Retinal pigment epithelial cell (primary cell): Measurements from ENCODE around the gene ALK.

ENCODE experiments used
- DNase-seq: peaks from one replicate; pipeline ENCODE4 v3.0.0-alpha.2; 2010; ENCODE audit warnings: low read depth
- H3K4me3 ChIP-seq: 2 replicates; pipeline ENCODE4 v1.5.1; 2011; ENCODE audit warnings: mild to moderate bottlenecking, low read length, control low read depth, moderate library complexity
- CTCF ChIP-seq: conservative IDR thresholded peaks from 2 replicates; pipeline ENCODE4 v1.5.1; 2011; ENCODE audit warnings: low read depth, low read length, control low read depth, inconsistent platforms

The ALK gene

GRCh38 chr2:29950481-29950880, 29.1 kb upstream of the ALK start:
- H3K4me3 ChIP-seq = no peak overlapping the region
- no peak for DNase-seq
- TF ChIP-seq CTCF = no peak

GRCh38 chr2:29949042-29949441, 27.7 kb upstream of the ALK start:
- TF ChIP-seq CTCF = no peak
- DNase-seq = no peak
- H3K4me3 ChIP-seq = no peak overlapping the region

- no peak for DNase-seq
- TF ChIP-seq CTCF = no peak
- no peak overlapping the region for H3K4me3 ChIP-seq
These were observed 25.1 kb upstream of the ALK start for GRCh38 chr2:29946505-29946904.

- no peak for DNase-seq
- no peak overlapping the region for H3K4me3 ChIP-seq
- TF ChIP-seq CTCF = no peak
These were observed 21.3 kb upstream of the ALK start for GRCh38 chr2:29942711-29943110.

GRCh38 chr2:29940706-29941105, 19.3 kb upstream of the ALK start:
- DNase-seq = no peak
- no peak overlapping the region for H3K4me3 ChIP-seq
- TF ChIP-seq CTCF = no peak

- no peak for TF ChIP-seq CTCF
- H3K4me3 ChIP-seq = no peak overlapping the region
- no peak for DNase-seq
These were observed 14.6 kb upstream of the ALK start for GRCh38 chr2:29936020-29936419.

GRCh38 chr2:29931818-29932217, 10.4 kb upstream of the ALK start:
- TF ChIP-seq CTCF = no peak
- no peak for DNase-seq
- no peak overlapping the region for H3K4me3 ChIP-seq
